Mesenteric fat pad (tissue), 1 donor: ENCODE measurements around the gene ACTR5. TPM values are rescaled to one million over a fixed set of nuclear protein-coding genes. Genes with fewer than 3 reads are reported as not detected.
A peak's percentile ranks its signal among the peaks of the same experiment; 100 is the strongest.
"Not testable (repeated sequence)": the region's sequence is repeated elsewhere in the genome, so short reads cannot be mapped to it uniquely, and the experiment has no call there.

Experiments
- DNase-seq: peaks from one replicate; pipeline ENCODE4 v3.0.0-alpha.2; 2020; ENCODE audit warnings: low spot score
- total RNA-seq: library from RNA; stranded (reverse); fragmentation: NEBNext Ultra II Directional; extraction: Animal tissue kit (Norgen Biotek cat#: 25700); gene quantifications from one replicate; pipeline ENCODE4 v1.2.1, GENCODE V29; 2021
- donor health status: DM: yes; HTN: yes; CAD: no.

The ACTR5 gene
- total RNA-seq, 1 donor from 2014 or later: 6.3 TPM

GRCh38 chr20:38804682-38805501 is 56.6 kb downstream of the ACTR5 start:
- peak; percentile 11 for DNase-seq

- DNase-seq: peak; percentile 87
These were observed 57.3 kb downstream of the ACTR5 start, which contains the start of gene PPP1R16B for GRCh38 chr20:38805502-38805957. Gene PPP1R16B (plus strand): TSS chr20:38805697. CDS start chr20:38835926, 30,229 bp downstream.

GRCh38 chr20:38805958-38806854 is 57.9 kb downstream of the ACTR5 start:
- DNase-seq: peak; percentile 71

- DNase-seq: peak; percentile 62
These were observed 58.8 kb downstream of the ACTR5 start for GRCh38 chr20:38806855-38807655.

GRCh38 chr20:38809942-38810341 is 61.7 kb downstream of the ACTR5 start:
- DNase-seq: peak; percentile 57

- peak; percentile 24 for DNase-seq
These were observed 62.8 kb downstream of the ACTR5 start for GRCh38 chr20:38810926-38811630.

GRCh38 chr20:38811769-38812168 is 63.5 kb downstream of the ACTR5 start:
- DNase-seq: no peak

- DNase-seq: no peak
These were observed 63.9 kb downstream of the ACTR5 start for GRCh38 chr20:38812182-38812581.

- no peak for DNase-seq
These were observed 64.7 kb downstream of the ACTR5 start for GRCh38 chr20:38812709-38813573.

GRCh38 chr20:38813574-38813962 is 65.3 kb downstream of the ACTR5 start:
- not testable (repeated sequence) for DNase-seq

GRCh38 chr20:38815446-38815845 is 67.2 kb downstream of the ACTR5 start:
- no peak for DNase-seq

- DNase-seq: no peak
These were observed 70.1 kb downstream of the ACTR5 start for GRCh38 chr20:38818113-38819065.

Other genes starting within 250 kb of the ACTR5 start
- not detected for gene ADIG, start 167.3 kb upstream of the ACTR5 start, total RNA-seq
- gene ARHGAP40, start 146.7 kb upstream of the ACTR5 start, total RNA-seq: not detected
- not detected for gene SLC32A1, start 24.0 kb upstream of the ACTR5 start, total RNA-seq
- 24.3 TPM for gene PPP1R16B, start 57.2 kb downstream of the ACTR5 start, total RNA-seq
- gene FAM83D, start 178.0 kb downstream of the ACTR5 start, total RNA-seq: 0.71 TPM
- gene DHX35, start 213.9 kb downstream of the ACTR5 start, total RNA-seq: 8.4 TPM